Panc1 (cell line): ENCODE data around the gene NIT2.

Experiments used
- CTCF ChIP-seq: fragments of 450-650 bp; IDR thresholded peaks from 2 replicates; pipeline ENCODE4 v1.5.1; 2017; ENCODE audit warnings: mild to moderate bottlenecking
- POLR2AphosphoS5 ChIP-seq: IDR thresholded peaks from 2 replicates; pipeline ENCODE4 v1.6.1; 2012; ENCODE audit warnings: mild to moderate bottlenecking, low read depth, low read length, moderate library complexity
- REST ChIP-seq, 2 experiments: IDR thresholded peaks; 2 replicates each; pipeline ENCODE4 v1.6.1; 2011 to 2012; ENCODE audit warnings: low read depth in 2 of 2, control low read depth in 1 of 2, low read length in 1 of 2, mild to moderate bottlenecking in 1 of 2, moderate library complexity in 1 of 2; ENCODE audit not compliant: insufficient read depth in 1 of 2
- SIN3A ChIP-seq: IDR thresholded peaks from 2 replicates; pipeline ENCODE4 v1.6.1; 2012; ENCODE audit warnings: low read depth, mild to moderate bottlenecking, low read length, moderate library complexity, borderline replicate concordance; ENCODE audit not compliant: insufficient read depth
- TCF7L2 ChIP-seq: IDR thresholded peaks from 2 replicates; pipeline ENCODE4 v1.6.1; 2011; ENCODE audit warnings: mild to moderate bottlenecking, low read depth, low read length, inconsistent platforms

- TF ChIP-seq CTCF (no peak), REST (IDR thresholded peaks at IDR 0.05; ENCODE audit: insufficient read depth in 1 of 2, low read depth in 2 of 2, low read length in 1 of 2) (no peak), SIN3A (no peak), POLR2AphosphoS5 (no peak), TCF7L2 (no peak)
Measured at GRCh38 chr3:100402256-100402655, 67.7 kb downstream of the NIT2 start.
